ENCODE data around the gene IRAK2.

DNA sequence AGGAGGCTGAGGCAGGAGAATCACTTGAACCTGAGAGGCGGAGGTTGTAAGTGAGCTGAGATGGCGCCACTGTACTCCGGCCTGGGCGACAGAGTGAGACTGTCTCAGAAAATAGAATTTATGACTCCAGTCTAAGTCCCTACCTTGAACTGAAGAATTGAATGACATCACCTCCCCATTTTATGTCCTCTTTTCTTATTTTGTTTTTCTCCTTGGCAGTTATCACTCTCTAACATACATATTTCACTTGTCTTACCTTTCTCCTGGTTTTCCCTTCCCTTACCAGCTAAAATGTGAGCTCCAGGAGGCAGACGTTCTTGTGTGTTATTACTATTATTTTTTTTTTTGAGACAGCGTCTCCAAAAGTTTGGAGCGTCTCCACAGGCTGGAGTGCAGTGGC, 91.1 kb downstream of the IRAK2 start:
- no peak for TF ChIP-seq CTCF (IDR thresholded peaks at IDR 0.05)
- TF ChIP-seq POLR2A (IDR thresholded peaks at IDR 0.05) = no peak

Data from lower leg skin (tissue), 3 donors.